Mucosa of gallbladder (tissue), 1 donor: Measurements from ENCODE around the gene DPEP1. TPM values are rescaled to one million over a fixed set of nuclear protein-coding genes. Genes with fewer than 3 reads are reported as not detected.

Experiments
- DNase-seq: peaks from one replicate; pipeline ENCODE4 v3.0.0-alpha.2; 2020; ENCODE audit warnings: low spot score
- total RNA-seq: library from RNA; stranded (reverse); gene quantifications from one replicate; pipeline ENCODE4 v1.2.1, GENCODE V29; 2021
- donor health status: DM: no; HTN: no; CAD: no.

Gene DPEP1
- total RNA-seq, 1 donor from 2014 or later, result 2.5 TPM

DNA sequence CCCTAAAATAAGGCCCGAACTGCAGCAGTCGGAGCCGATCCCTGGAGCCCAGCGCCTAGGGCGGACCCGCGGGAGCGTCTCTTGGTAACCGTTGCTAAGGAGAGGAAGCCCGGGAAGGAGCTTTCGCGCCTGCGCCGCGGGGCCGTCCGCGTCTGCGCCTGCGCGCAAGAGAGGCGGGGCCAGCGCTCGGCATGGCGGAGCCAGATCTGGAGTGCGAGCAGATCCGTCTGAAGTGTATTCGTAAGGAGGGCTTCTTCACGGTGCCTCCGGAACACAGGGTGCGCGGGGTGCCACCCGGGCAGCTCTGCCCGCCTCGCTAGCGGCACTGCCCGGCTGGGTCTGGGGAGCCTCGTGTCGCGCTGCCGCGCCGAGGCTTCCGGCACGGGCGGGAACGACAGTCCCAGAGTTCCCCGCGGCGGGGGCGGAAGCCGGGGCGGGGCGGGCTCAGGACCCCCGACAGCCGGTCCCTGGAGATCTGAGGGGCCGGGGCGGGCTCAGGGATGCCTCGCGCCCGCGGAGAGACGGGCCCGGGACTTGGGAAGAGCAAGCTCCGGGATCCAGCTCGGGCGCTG is 73.2 kb downstream of the DPEP1 start, which contains the start of gene CDK10:
Gene CDK10 (plus strand): TSS at position 170 of the 572 bp plus-strand sequence. CDS start 22 bp downstream, at position 192.
- DNase-seq, result peak; percentile 94

DNA sequence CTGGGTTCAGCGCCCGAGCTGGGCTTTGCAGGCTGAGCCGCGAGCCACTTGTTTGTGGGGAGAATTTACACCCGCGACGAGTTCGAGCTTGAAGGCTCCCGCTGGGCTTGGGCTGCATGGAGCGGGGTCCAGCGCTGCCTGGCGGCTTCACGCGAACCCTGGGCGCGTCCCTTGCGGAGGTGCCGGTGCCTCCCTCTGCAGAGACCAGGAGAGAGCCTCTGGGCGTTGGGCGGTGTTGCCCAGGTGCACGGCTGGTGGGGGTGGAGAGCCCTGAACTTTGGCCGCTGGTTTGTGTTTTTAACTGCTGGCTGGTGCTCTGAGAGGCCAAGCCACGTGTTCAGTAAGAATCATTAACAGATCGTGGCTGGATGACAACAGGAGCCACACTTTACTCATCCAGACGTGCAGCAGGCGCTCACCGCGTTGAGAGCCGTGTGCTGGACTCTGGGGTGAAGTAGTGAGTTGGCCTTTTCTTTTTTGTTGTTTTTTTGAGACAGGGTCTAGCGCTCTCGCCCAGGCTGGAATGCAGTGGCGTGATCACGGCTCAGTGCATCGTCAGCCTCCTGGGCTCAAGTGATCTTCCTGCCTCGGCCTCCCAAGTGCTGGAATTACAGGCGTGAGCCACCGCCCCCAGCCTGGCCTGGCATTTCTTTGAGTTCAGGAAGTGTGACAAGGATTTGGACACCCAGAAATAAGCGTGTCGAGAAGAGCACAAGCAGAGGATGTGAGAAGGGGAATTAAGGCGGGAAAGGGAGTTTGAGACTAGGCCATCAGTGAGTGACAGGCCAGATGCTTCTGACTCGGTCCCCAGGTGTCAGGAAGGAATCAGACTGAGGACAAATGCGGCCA is 73.9 kb downstream of the DPEP1 start:
- DNase-seq, result peak; percentile 87

Other genes starting within 250 kb of the DPEP1 start
- 143 TPM for gene ANKRD11, start 123.1 kb upstream of the DPEP1 start, total RNA-seq
- 106 TPM for gene SPG7, start 105.2 kb upstream of the DPEP1 start, total RNA-seq
- 1,696 TPM for gene RPL13, start 53.0 kb upstream of the DPEP1 start, total RNA-seq
- gene CPNE7, start 37.9 kb upstream of the DPEP1 start, total RNA-seq, result 3.6 TPM
- gene CHMP1A, start 44.1 kb downstream of the DPEP1 start, total RNA-seq, result 139 TPM
- 13.6 TPM for gene SPATA33, start 44.2 kb downstream of the DPEP1 start, total RNA-seq
- 168 TPM for gene CDK10, start 73.0 kb downstream of the DPEP1 start, total RNA-seq
- gene SPATA2L, start 88.1 kb downstream of the DPEP1 start, total RNA-seq, result 29.6 TPM
- 20.8 TPM for gene VPS9D1, start 107.3 kb downstream of the DPEP1 start, total RNA-seq
- gene ZNF276, start 107.9 kb downstream of the DPEP1 start, total RNA-seq, result 39.0 TPM
- 3.8 TPM for gene FANCA, start 203.0 kb downstream of the DPEP1 start, total RNA-seq
- 19.9 TPM for gene SPIRE2, start 214.8 kb downstream of the DPEP1 start, total RNA-seq